PC-3 (cell line): ENCODE data around the gene XG. TPM values are rescaled to one million over a fixed set of nuclear protein-coding genes. Genes with fewer than 3 reads are reported as not detected.

Experiments
- ATAC-seq: fragments of 200-7000 bp; cut with Tn5 transposase; 2 replicates; pipeline ENCODE4 v1.9.1; 2020; ENCODE audit warnings: mild to moderate bottlenecking, moderate library complexity
- BruUV-seq: library from RNA; stranded (reverse); fragments of 400-500 nt; replicated peaks from 2 replicates; lab custom pipeline; 2021; lab: Mats Ljungman, UMichigan
- CTCF ChIA-PET: fragments of 300-600 bp; sonication (Branson Sonifier 250); formaldehyde crosslinking; loops from one replicate; lab custom pipeline; 2022; ENCODE audit warnings: antibody characterized with exemption; lab: Charles Lee
- POLR2A ChIA-PET: fragments of 300-600 bp; sonication (Branson Sonifier 250); formaldehyde crosslinking; loops from one replicate; lab custom pipeline; 2022; ENCODE audit warnings: antibody characterized with exemption; ENCODE audit not compliant: unreplicated experiment; lab: Charles Lee
- DNase-seq: peaks from one replicate; pipeline ENCODE4 v3.0.0-alpha.2; 2015
- H2AFZ ChIP-seq: fragments of 300-600 bp; sonication (generic); 2 replicates; pipeline ENCODE4 v1.6.0; 2016; ENCODE audit warnings: antibody characterized with exemption, low read length
- H3F3A ChIP-seq: fragments of 300-600 bp; sonication (generic); one replicate; pipeline ENCODE4 v1.6.0; 2017; ENCODE audit warnings: antibody characterized with exemption, low read length, control low read depth, mild to moderate bottlenecking; ENCODE audit not compliant: unreplicated experiment
- H3K27ac ChIP-seq: fragments of 300-600 bp; sonication (generic); 2 replicates; pipeline ENCODE4 v1.5.1; 2016; ENCODE audit warnings: mild to moderate bottlenecking, low read length
- H3K27me3 ChIP-seq: fragments of 300-600 bp; sonication (generic); 2 replicates; pipeline ENCODE4 v1.6.1; 2016; ENCODE audit warnings: low read length, mixed read lengths
- H3K36me3 ChIP-seq: fragments of 300-600 bp; sonication (generic); 2 replicates; pipeline ENCODE4 v1.6.1; 2016; ENCODE audit warnings: low read depth, mixed run types, low read length, mixed read lengths
- H3K4me1 ChIP-seq: fragments of 300-600 bp; sonication (generic); 2 replicates; pipeline ENCODE4 v1.5.1; 2016; ENCODE audit warnings: low read length; ENCODE audit not compliant: insufficient read depth
- H3K4me2 ChIP-seq: fragments of 300-600 bp; sonication (generic); 2 replicates; pipeline ENCODE4 v1.6.0; 2016; ENCODE audit warnings: low read length
- H3K4me3 ChIP-seq: fragments of 300-600 bp; sonication (generic); 2 replicates; pipeline ENCODE4 v1.5.1; 2016; ENCODE audit warnings: mild to moderate bottlenecking, low read length, mixed read lengths
- H3K79me2 ChIP-seq: fragments of 300-600 bp; sonication (generic); 2 replicates; pipeline ENCODE4 v1.6.1; 2017; ENCODE audit warnings: low read length, mixed read lengths
- H3K9ac ChIP-seq: fragments of 300-600 bp; sonication (generic); 2 replicates; pipeline ENCODE4 v1.6.0; 2016; ENCODE audit warnings: mild to moderate bottlenecking, low read length
- H3K9me2 ChIP-seq: fragments of 300-600 bp; sonication (generic); replicated peaks from 2 replicates; pipeline ENCODE4 v1.6.1; 2016; ENCODE audit warnings: mixed run types, low read length, mixed read lengths
- H3K9me3 ChIP-seq: fragments of 300-600 bp; sonication (generic); 2 replicates; pipeline ENCODE4 v1.6.1; 2016; ENCODE audit warnings: low read length, mixed read lengths
- H4K20me1 ChIP-seq: fragments of 300-600 bp; sonication (generic); 2 replicates; pipeline ENCODE4 v1.6.1; 2016; ENCODE audit warnings: low read length, mixed read lengths
- EZH2 ChIP-seq: fragments of 300-600 bp; sonication (generic); IDR thresholded peaks from one replicate; pipeline ENCODE4 v1.6.1; 2017; ENCODE audit warnings: antibody characterized with exemption, mild to moderate bottlenecking, low read length; ENCODE audit not compliant: unreplicated experiment
- EZH2phosphoT487 ChIP-seq: fragments of 300-600 bp; sonication (generic); IDR thresholded peaks from 2 replicates; pipeline ENCODE4 v1.6.1; 2018; ENCODE audit warnings: mild to moderate bottlenecking, antibody characterized with exemption, low read length, borderline replicate concordance
- intact Hi-C: fragments of 100-400 bp; cut with micrococcal nuclease; formaldehyde crosslinking; loops from 2 replicates; pipeline ENCODE4 v1.9.0; 2023
- total RNA-seq: library from RNA; depleted of rRNA; stranded (reverse); fragments of >200 nt; gene quantifications from 2 replicates; pipeline ENCODE4 v1.2.3, GENCODE V29; 2014
- TF ChIP-seq, protein P1 (sequence below): fragments of 300-600 bp; sonication (generic); conservative IDR thresholded peaks from 2 replicates; pipeline ENCODE4 v1.5.1; 2017; ENCODE audit warnings: antibody characterized with exemption, low read depth, mild to moderate bottlenecking, low read length

Gene XG
- total RNA-seq, 1 experiment from 2014 or later: not detected

DNA sequence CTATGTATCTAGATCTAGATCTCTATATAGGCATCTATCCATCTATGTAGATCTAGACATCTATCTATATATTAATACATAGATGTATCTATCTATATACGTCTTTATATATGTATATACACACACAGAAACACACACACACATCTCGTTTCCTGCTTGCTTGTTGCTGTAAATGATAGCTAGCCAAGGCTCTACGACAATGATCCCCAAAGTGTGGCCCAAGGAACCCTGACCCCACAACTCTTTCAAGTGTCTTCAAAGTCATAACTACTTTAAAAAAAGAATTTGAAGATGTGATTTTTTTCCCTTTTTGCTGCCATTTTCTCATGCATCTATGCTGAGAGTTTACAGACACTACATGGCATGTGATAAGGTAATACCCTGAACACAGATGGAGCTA lies 105.7 kb downstream of the XG start:
- Histone ChIP-seq H3K27ac (no peak overlapping the region), H3K9me3 (no peaks in the 10 kb centered on the region), H3K27me3 (0 out of 2 replicates have a peak, but pooled peaks cover 5% of the 10 kb centered on the region), H3K36me3 (no peaks in the 10 kb centered on the region), H3K4me3 (no peak overlapping the region), H3K9ac (no peak overlapping the region), H3F3A (no peaks in the 10 kb centered on the region), H3K79me2 (no peaks in the 10 kb centered on the region), H4K20me1 (no peaks in the 10 kb centered on the region), H3K9me2 (no peaks in the 10 kb centered on the region), H2AFZ (no peak overlapping the region), H3K4me2 (no peak overlapping the region), H3K4me1 (no peaks in the 10 kb centered on the region)
- ATAC-seq (no peak), DNase-seq (no peak)
- BruUV-seq: no TSS peak
- ChIA-PET CTCF (no interaction called here), POLR2A (no interaction called here)
- intact Hi-C loops: no loop called here
- no peak for TF ChIP-seq EZH2phosphoT487
- TF ChIP-seq, protein P1, sequence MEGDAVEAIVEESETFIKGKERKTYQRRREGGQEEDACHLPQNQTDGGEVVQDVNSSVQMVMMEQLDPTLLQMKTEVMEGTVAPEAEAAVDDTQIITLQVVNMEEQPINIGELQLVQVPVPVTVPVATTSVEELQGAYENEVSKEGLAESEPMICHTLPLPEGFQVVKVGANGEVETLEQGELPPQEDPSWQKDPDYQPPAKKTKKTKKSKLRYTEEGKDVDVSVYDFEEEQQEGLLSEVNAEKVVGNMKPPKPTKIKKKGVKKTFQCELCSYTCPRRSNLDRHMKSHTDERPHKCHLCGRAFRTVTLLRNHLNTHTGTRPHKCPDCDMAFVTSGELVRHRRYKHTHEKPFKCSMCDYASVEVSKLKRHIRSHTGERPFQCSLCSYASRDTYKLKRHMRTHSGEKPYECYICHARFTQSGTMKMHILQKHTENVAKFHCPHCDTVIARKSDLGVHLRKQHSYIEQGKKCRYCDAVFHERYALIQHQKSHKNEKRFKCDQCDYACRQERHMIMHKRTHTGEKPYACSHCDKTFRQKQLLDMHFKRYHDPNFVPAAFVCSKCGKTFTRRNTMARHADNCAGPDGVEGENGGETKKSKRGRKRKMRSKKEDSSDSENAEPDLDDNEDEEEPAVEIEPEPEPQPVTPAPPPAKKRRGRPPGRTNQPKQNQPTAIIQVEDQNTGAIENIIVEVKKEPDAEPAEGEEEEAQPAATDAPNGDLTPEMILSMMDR: no peak
- no peak for TF ChIP-seq EZH2

DNA sequence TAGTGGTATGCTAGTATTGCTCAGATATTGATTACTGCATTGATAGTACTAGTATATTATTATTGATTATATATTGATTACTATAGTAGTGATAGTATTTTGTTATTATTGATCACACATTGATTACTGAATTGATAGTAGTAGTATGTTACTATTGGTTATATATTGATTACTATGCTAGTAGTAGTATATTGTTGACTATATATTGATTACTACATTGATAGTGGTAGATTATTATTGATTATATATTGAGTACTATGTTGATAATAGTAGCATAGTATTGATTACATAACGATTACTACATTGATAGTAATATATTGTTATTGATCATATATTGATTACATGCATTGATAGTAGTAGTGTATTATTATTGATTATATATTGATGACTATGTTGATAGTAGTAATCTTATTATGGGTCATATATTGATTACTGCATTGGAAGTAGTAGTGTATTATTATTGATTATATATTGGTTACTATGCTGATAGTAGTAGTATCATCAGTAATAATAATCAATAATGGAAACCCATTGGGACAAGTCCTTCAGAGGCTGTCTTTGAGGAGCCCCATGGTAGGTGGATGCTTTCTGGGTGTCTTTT lies 107.5 kb downstream of the XG start:
- DNase-seq (no peak), ATAC-seq (no peak)
- ChIA-PET CTCF (no interaction called here), POLR2A (no interaction called here)
- no peak overlapping the region for H3K4me3 ChIP-seq
- BruUV-seq: no TSS peak
- H3K4me1 ChIP-seq: no peaks in the 10 kb centered on the region
- H3K9me3 ChIP-seq: no peaks in the 10 kb centered on the region
- no peaks in the 10 kb centered on the region for H3K79me2 ChIP-seq
- no peak for TF ChIP-seq EZH2phosphoT487
- TF ChIP-seq, protein P1: no peak
- no peak for TF ChIP-seq EZH2
- H3K36me3 ChIP-seq: no peaks in the 10 kb centered on the region
- peaks cover 14% of the 10 kb centered on the region; the same call in 1 of the 2 replicates for H3K27me3 ChIP-seq
- intact Hi-C loops: no loop called here
- no peaks in the 10 kb centered on the region for H3K9me2 ChIP-seq
- no peak overlapping the region for H3K27ac ChIP-seq
- no peaks in the 10 kb centered on the region for H3F3A ChIP-seq
- H3K9ac ChIP-seq: no peak overlapping the region
- no peaks in the 10 kb centered on the region for H4K20me1 ChIP-seq
- no peak overlapping the region for H2AFZ ChIP-seq
- H3K4me2 ChIP-seq: no peak overlapping the region

DNA sequence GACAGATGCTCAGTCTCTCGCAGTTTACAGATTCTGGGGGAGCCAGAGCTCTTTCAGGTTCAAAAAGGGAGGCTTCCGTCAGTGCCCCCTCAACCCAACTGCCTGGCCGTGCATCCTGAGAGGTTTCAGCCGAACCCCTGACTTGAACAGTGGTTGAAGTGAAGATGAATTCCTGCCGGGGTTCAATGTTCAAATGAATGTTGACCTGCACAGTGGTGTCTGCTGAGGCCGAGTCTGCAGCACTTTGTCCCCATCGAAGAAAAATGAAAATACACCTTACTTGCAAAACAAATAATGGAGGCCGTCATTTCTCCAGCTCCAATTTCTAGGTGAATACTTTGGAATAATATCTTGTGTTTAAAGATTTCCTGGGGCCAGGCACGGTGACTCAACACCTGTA lies 110.6 kb downstream of the XG start:
- Histone ChIP-seq H3K27me3 (peaks cover 34% of the 10 kb centered on the region), H3K4me3 (no peak overlapping the region), H3K4me2 (no peak overlapping the region), H3K4me1 (no peaks in the 10 kb centered on the region), H3K9ac (no peak overlapping the region), H3K27ac (no peak overlapping the region), H3K79me2 (no peaks in the 10 kb centered on the region), H3F3A (no peaks in the 10 kb centered on the region), H3K9me3 (no peaks in the 10 kb centered on the region), H3K36me3 (no peaks in the 10 kb centered on the region), H2AFZ (no peak overlapping the region), H3K9me2 (no peaks in the 10 kb centered on the region), H4K20me1 (no peaks in the 10 kb centered on the region)
- no peak for DNase-seq
- TF ChIP-seq, protein P1: no peak
- no peak for TF ChIP-seq EZH2phosphoT487
- TF ChIP-seq EZH2: no peak
- ATAC-seq: no peak
- BruUV-seq: no TSS peak
- ChIA-PET CTCF (interaction anchor here (0.6 kb wide), 1 partner anchor 14 kb away, joined by 7 read pairs; no protein-coding TSS in a partner anchor), POLR2A (no interaction called here)
- intact Hi-C loops: no loop called here
